Measurements from ENCODE around the gene MYO1E. TPM values are rescaled to one million over a fixed set of nuclear protein-coding genes. Genes with fewer than 3 reads are reported as not detected.

The MYO1E gene
- total and polyA plus RNA-seq, 2 of the 8 experiments (the other 6 are each of a cell fraction or from before 2014, with no cell fraction given): 19.6 to 142 TPM

GRCh38 chr15:59154243-59154642, 218.4 kb downstream of the MYO1E start:
- Histone ChIP-seq H3K27me3 (replicated peaks in 1 of 4; ENCODE audit: control insufficient read depth in 3 of 4, extremely low read depth in 1 of 4, insufficient read depth in 3 of 4, low read length in 3 of 4) (no peaks in the 10 kb centered on the region), H3K9me3 (ENCODE audit: insufficient read depth in 2 of 2, low read depth in 1 of 2, low read length in 1 of 2) (no peaks in the 10 kb centered on the region), H3K4ac (replicated peaks; ENCODE audit: insufficient read length, low read depth, low read length) (no peak overlapping the region), H3K14ac (ENCODE audit: insufficient read length) (no peak overlapping the region), H3K23ac (ENCODE audit: insufficient read length) (no peak overlapping the region), H3K79me1 (ENCODE audit: low read depth, low read length) (no peaks in the 10 kb centered on the region), H2BK12ac (ENCODE audit: low read depth, low read length) (no peak overlapping the region), H3K27ac (ENCODE audit: low read depth, low read length) (no peak overlapping the region), H4K5ac (ENCODE audit: insufficient read length, low read depth, low read length) (no peak overlapping the region), H2BK120ac (replicated peaks; ENCODE audit: low read depth, low read length) (no peak overlapping the region), H3K23me2 (ENCODE audit: low read depth, low read length) (no peaks in the 10 kb centered on the region), H4K91ac (replicated peaks; ENCODE audit: insufficient read length, low read length) (no peak overlapping the region), H4K8ac (ENCODE audit: extremely low read depth, insufficient read depth, low read length) (no peak overlapping the region), H2BK20ac (ENCODE audit: low read length) (no peak overlapping the region), H3K79me2 (ENCODE audit: control insufficient read depth in 1 of 2, insufficient read depth in 2 of 2, low read length in 2 of 2) (no peaks in the 10 kb centered on the region), H2AK5ac (ENCODE audit: low read depth, low read length) (no peak overlapping the region), H3K4me3 (ENCODE audit: extremely low read depth in 1 of 4, insufficient read depth in 2 of 4, low read depth in 3 of 4, low read length in 4 of 4) (no peak overlapping the region), H4K20me1 (replicated peaks in 1 of 2; ENCODE audit: control insufficient read depth in 1 of 2, insufficient read depth in 2 of 2, low read length in 2 of 2) (peaks cover 0 to 2% of the 10 kb centered on the region in 2 experiments), H3K4me1 (replicated peaks in 1 of 4; ENCODE audit: control insufficient read depth in 3 of 4, insufficient read depth in 4 of 4, low read length in 3 of 4) (no peaks in the 10 kb centered on the region), H3K4me2 (ENCODE audit: insufficient read depth in 1 of 2, low read depth in 2 of 2, low read length in 2 of 2) (no peak overlapping the region), H3K36me3 (ENCODE audit: control insufficient read depth in 2 of 4, insufficient read depth in 4 of 4, low read length in 3 of 4) (peaks cover 9 to 64% (median 25%) of the 10 kb centered on the region in 4 experiments), H3K9ac (replicated peaks in 1 of 4; ENCODE audit: extremely low read depth in 1 of 4, low read depth in 3 of 4, low read length in 3 of 4) (no peak overlapping the region), H2BK15ac (ENCODE audit: low read length) (no peak overlapping the region), H3K56ac (replicated peaks; ENCODE audit: insufficient read length, low read depth, low read length) (no peak overlapping the region), H2AFZ (ENCODE audit: low read length) (no peak overlapping the region), H3K18ac (ENCODE audit: extremely low read depth, low read length) (no peak overlapping the region), H2BK5ac (ENCODE audit: low read depth, low read length) (no peak overlapping the region)
- DNase-seq (ENCODE audit: low read depth in 1 of 2, low spot score in 2 of 2) (no peak), FAIRE-seq (no peak)
- CTCF ChIA-PET (ENCODE audit: partially characterized antibody): interaction anchor here (1.5 to 3.4 kb wide), 5 partner anchors 9 to 347 kb away, joined by 4 to 20 read pairs (median 6); no protein-coding TSS in a partner anchor
- WGBS, 2 experiments (ENCODE audit: extremely low coverage in 1 of 2, insufficient coverage in 1 of 2, insufficient read length in 1 of 2, insufficient replicate concordance in 2 of 2, low coverage in 1 of 2, low lambda C conversion rate in 2 of 2, missing lambda C conversion rate in 1 of 2): 90% methylated on average over 8 of the region's 8 CpGs; no CpG with 5 or more reads in 1 of the 2 experiments
- POLR2A ChIA-PET (ENCODE audit: partially characterized antibody): no interaction called here
- no peak for TF ChIP-seq SAP30 (IDR thresholded peaks at IDR 0.05; ENCODE audit: insufficient read depth, insufficient replicate concordance, low read length)
- TF ChIP-seq EGR1 (IDR thresholded peaks at IDR 0.05; ENCODE audit: borderline replicate concordance, low read depth, low read length): no peak
- no peak for TF ChIP-seq RFX5 (IDR thresholded peaks at IDR 0.05; ENCODE audit: borderline replicate concordance, low read depth, low read length)
- no peak for TF ChIP-seq EZH2 (IDR thresholded peaks at IDR 0.05; ENCODE audit: low read depth, low read length, severe bottlenecking)
- TF ChIP-seq, protein P1, sequence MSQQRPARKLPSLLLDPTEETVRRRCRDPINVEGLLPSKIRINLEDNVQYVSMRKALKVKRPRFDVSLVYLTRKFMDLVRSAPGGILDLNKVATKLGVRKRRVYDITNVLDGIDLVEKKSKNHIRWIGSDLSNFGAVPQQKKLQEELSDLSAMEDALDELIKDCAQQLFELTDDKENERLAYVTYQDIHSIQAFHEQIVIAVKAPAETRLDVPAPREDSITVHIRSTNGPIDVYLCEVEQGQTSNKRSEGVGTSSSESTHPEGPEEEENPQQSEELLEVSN (IDR thresholded peaks at IDR 0.05): no peak
- no peak for TF ChIP-seq SUZ12 (IDR thresholded peaks at IDR 0.05; ENCODE audit: low read length)
- TF ChIP-seq HDAC6 (IDR thresholded peaks at IDR 0.05; ENCODE audit: low read depth, low read length): no peak
